Measurements from ENCODE around the gene CDC25C. TPM values are rescaled to one million over a fixed set of nuclear protein-coding genes. Genes with fewer than 3 reads are reported as not detected.
A peak's percentile ranks its signal among the peaks of the same experiment; 100 is the strongest.

CDC25C gene
- total and polyA plus RNA-seq, 9 of the 15 experiments (the other 6 are each of a cell fraction or from before 2014, with no cell fraction given) = 19.1 to 63.7 (median 31.9) TPM

DNA sequence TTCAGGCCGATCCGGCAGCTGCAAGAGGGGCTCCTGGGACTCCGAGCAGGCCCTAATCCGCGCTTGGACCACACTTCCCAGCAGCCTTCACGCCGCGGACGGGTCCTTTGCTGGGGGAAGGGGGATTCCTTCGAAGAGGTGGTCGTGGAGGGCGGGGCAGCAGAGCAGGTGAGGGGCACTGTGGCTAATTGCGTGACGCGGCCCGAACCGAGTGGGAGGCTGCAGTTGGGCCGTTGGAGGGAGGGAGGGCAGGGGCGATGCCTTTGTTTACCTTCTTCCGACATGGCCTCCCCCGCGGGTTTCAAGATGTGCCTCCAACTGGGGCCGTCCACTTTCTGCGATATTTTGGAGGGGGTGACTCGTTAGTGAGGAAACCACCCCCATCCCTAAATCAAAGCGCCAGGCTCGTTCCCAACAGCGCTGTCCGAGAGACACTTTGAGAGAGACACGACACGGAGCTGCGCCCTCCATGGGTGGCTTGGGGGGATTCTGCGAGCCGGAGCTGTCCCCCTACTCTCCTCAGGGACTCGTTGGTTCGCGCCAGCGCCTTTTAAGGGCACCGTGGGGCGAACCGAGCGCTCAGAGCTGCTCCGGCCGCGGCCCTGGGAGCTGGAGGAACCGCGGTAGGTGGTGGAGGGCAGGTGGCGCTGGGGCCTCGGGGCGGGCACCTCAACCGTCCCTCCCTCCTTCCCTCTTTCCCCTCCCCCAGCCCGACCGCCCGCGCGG lies 6.2 kb upstream of the CDC25C start, which contains the start of gene FAM53C (continued):
- 0 out of 2 replicates have a peak, but pooled peaks have one; percentile 77 for TF ChIP-seq STAT6 (CRISPR knock-in tag; IDR thresholded peaks at IDR 0.05)
- no peak for TF ChIP-seq SAFB (IDR thresholded peaks at IDR 0.05; ENCODE audit: borderline replicate concordance, low read depth, low read length)
- peak; percentile 85 for TF ChIP-seq CXXC5 (CRISPR knock-in tag; IDR thresholded peaks at IDR 0.05)
- no peak for TF ChIP-seq SMC3 (conservative IDR thresholded peaks at IDR 0.05; ENCODE audit: insufficient read depth, low read depth, low read length)
- TF ChIP-seq PHF8 (IDR thresholded peaks at IDR 0.05; ENCODE audit: borderline replicate concordance, low read length) = peak; percentile 89
- TF ChIP-seq NR3C1 (CRISPR knock-in tag; IDR thresholded peaks at IDR 0.05) = 0 out of 2 replicates have a peak, but pooled peaks have one; percentile 40
- peak; percentile 67; the same call in 1 of the 2 replicates for TF ChIP-seq ZNF431 (CRISPR knock-in tag; IDR thresholded peaks at IDR 0.05)
- no peak for TF ChIP-seq HDAC8 (tag; IDR thresholded peaks at IDR 0.05)
- no peak for TF ChIP-seq ZNF3 (CRISPR knock-in tag; IDR thresholded peaks at IDR 0.05)
- no peak; the same call in 1 of the 2 replicates for TF ChIP-seq PRMT5 (CRISPR knock-in tag; IDR thresholded peaks at IDR 0.05)
- TF ChIP-seq ESRRB (CRISPR knock-in tag; IDR thresholded peaks at IDR 0.05; ENCODE audit: borderline replicate concordance) = no peak
- TF ChIP-seq MBD2 (IDR thresholded peaks at IDR 0.05; ENCODE audit: borderline replicate concordance, low read depth) = peak; percentile 99
- no peak for TF ChIP-seq BMI1 (IDR thresholded peaks at IDR 0.05; ENCODE audit: low read length)
- TF ChIP-seq XRCC4 (IDR thresholded peaks at IDR 0.05; ENCODE audit: extremely low read depth, insufficient read depth, insufficient read length) = no peak
- TF ChIP-seq ZNF184 (CRISPR knock-in tag; IDR thresholded peaks at IDR 0.05) = no peak
- TF ChIP-seq FOXA3 (CRISPR knock-in tag; conservative IDR thresholded peaks at IDR 0.05 in 1 of 2, IDR thresholded peaks at IDR 0.05 in 1 of 2) = peak; percentile 98 to 99
- peak; percentile 9; the same call in 1 of the 2 replicates for TF ChIP-seq ZBTB33 (CRISPR knock-in tag; IDR thresholded peaks at IDR 0.05)
- TF ChIP-seq RBM22 (IDR thresholded peaks at IDR 0.05; ENCODE audit: low read depth, low read length, poor library complexity, severe bottlenecking) = peak; percentile 99
- no peak for TF ChIP-seq ZNF75A (CRISPR knock-in tag; IDR thresholded peaks at IDR 0.05)
- no peak for TF ChIP-seq BRD4 (IDR thresholded peaks at IDR 0.05)
- peak; percentile 87 for TF ChIP-seq RB1 (IDR thresholded peaks at IDR 0.05; ENCODE audit: low read depth)
- peak; percentile 64 for TF ChIP-seq MAFF (IDR thresholded peaks at IDR 0.05; ENCODE audit: low read length)
- no peak for TF ChIP-seq KLF13 (tag; IDR thresholded peaks at IDR 0.05; ENCODE audit: borderline replicate concordance, low read depth)
- peak; percentile 93; the same call in 1 of the 2 replicates for TF ChIP-seq SP1 (CRISPR knock-in tag; IDR thresholded peaks at IDR 0.05)

Measured in K562 (cell line).